Nucleus accumbens (tissue), 56 donors: ENCODE measurements around the gene AKT1.
"Not testable (repeated sequence)": the region's sequence is repeated elsewhere in the genome, so short reads cannot be mapped to it uniquely, and the experiment has no call there.

Experiments
- DNase-seq, 56 donors: peaks; one replicate each; lab custom pipeline; 2025; lab: John Stamatoyannopoulos, UW

The AKT1 gene

DNA sequence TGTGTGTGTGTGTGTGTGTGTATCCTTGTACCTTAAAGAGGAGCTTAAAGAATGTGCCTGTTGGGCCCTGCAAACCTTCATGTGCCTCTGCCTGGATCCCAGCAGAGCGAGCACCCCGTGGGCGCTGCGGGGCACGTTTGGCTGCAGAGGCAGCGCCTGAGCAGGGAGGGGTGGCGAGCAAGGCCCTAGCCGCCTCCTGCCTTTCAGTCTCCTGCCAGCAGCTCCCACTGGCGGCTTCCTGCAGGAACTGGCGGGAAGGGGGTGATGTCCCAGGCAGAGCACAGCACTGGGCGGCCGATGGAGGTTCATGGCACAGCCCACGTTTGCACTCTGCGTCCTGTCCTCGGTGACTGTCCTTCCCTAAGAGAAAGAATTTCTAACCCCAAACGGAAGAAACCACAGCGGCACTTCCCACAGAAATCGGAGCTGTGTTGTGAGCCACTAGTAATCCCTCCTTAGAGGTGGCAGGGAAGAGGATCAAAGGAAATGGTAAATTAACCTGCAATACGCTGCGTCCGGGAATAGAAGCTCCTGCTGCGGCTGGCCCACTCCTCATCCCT is 25.2 kb upstream of the AKT1 start:
- peak in 26 of 56 donors; percentile 14 to 62 (median 33) for DNase-seq

DNA sequence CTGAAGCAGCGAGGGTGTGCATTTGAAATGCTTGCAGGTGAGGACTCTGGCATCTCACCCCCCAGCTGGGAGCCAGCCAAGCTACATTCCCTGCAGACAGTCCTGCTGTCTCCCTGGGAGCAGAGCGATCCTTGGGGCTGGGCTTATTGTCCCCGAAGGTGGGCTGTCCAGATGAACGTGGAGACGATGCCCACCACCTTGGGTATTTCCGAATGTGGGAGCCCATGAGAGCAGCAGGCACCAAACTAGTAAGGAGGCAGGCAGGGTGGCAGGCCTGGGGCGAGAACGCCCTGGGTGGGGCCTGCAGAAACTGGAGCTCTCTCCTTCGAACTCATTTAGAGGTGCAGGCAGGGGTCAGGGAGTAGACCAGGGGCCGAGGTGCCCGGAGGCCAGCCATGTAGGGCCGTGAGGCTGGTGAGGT is 23.8 kb upstream of the AKT1 start:
- DNase-seq: no peak

DNA sequence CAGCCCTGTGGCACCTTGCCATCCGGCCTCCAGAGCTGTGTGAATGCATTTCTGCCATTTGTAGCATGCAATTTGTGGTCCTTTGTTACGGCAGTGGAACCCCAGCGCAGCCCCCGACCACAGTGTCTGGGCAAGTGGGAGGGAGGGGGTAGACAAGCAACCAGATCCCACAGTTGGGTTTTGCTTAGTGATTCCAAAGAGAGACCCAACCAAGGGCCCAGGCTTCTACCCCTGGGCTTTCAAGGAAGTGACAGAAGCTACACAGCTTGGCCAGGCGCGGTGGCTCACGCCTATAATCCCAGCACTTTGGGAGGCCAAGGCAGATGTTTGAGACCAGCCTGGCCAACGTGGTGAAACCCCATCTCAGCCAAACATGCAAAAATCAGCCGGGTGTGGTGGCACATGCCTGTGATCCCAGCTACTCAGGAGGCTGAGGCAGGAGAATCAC is 23.2 kb upstream of the AKT1 start:
- no peak for DNase-seq

DNA sequence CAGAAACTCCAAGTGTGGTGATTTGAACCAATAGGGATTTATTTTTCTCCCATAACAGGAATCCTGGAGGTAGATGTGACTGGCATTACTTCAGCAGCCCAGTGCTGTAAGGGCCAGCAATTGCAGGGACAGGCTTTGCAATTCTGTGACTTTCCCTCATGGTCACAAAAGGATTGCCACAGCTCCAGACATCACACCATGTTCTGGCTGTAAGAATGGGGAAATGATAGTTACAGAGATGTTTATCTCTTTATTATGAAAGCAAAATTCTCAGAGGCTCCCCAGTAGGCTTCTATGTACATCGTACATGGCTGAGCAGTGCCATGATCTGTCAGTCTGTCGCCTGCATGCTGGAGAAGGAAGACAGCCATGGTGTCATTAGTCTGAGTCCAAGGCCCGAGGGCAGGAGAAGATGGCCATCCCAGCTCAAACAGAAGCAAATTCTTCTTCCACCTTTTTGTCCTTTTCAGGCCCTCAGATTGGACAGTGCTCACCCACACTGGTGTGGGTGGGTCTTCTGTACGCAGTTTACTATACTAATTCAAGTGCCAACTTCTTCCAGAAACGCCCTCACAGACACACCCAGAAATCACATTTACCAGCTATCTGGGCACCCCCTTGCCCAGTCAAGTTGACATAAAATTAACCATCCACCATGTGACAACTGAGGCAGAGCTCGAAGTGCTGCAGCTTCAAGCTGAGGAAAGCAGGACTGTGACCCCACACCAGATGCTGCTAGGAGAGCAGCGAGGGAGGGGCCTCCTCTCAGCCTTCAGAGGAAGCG is 22.6 kb upstream of the AKT1 start:
- no peak for DNase-seq

DNA sequence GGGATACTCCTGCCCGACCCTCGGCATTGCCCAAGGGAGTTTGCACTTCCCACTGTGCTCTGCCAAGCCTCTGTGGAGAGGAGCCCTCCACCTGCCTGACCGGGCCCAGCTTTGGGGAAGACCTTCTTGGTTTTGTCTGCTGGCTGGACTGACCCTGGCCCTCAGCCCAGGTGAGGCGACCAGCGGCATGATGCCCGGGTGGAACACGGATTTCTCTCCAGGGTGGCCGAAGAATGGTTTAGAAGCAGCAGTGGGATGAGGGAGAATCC is 21.0 kb upstream of the AKT1 start:
- DNase-seq: peak in 1 of 56 donors; percentile 71

DNA sequence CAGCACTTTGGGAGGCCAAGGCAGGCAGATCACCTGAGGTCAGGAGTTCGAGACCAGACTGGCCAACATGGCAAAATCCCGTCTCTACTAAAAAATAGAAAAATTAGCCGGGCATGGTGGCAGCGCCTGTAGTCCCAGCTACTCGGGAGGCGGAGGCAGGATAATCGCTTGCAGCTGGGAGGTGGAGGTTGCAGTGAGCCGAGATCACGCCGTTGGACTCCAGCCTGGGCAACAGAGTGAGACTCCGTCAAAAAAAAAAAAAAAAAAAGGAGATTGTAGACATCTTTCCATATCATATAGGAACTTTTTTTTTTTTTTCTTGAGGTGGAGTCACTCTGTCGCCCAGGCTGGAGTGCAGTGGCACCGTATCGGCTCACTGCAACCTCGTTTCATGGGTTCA is 19.2 kb upstream of the AKT1 start:
- DNase-seq: not testable (repeated sequence)

DNA sequence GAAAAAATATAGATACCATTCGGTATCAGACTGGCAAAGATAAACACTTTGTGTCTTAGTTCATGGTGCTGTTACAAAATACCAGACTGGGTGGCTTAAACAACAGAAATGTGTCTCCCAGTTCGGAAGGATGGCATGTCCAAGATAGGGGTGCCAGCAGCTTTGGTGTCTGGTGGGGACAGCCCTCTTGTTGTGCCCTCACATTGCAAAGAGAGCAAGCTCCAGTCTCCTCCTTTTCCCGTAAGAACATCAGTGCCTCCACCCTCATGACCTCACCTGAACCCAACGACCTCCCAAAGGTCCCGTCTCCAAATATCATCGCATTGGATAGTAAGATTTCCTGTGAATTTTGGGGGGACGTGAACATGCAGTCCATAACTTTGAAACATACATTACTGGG is 17.7 kb upstream of the AKT1 start:
- no peak for DNase-seq

DNA sequence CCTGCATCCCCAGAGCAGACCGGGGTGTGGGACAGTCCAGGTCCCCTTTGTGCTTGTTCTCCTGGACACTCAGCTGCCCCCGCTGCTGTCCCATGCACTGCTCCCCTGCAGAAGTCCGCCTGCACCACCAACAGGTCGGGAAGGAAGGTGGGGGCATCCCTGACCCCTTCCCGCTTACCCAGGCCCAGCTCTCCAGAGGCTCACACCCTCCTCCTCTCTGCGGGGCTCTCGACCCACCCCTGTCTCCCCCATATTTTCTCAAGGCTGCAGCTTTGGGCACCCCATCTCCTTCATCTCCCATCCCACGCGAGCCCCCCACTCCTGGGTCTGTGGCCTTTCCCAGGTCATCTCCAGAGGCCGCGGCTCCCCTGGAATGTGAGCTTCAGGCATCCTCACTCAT is 14.8 kb upstream of the AKT1 start:
- no peak for DNase-seq

DNA sequence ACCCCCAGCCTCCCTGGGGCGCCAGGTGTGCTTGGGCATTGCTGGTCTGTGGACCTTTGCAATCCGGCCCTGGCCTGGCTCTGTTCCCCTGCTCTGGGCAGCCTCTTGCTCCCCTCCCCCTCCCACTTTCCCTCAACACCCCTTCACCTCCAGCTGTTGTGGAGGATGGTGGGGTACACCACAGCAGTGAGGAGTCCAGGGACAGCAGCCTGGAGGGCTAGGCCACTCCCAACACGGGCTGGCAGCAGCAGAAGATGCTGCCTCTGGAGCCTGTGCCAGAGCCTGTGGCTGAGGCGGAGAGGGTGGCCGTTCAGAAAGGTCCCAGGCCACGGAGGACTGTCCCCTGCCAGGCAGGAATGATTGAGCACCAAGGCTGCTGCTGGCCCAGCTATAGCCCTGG is 12.9 kb upstream of the AKT1 start:
- DNase-seq: no peak

DNA sequence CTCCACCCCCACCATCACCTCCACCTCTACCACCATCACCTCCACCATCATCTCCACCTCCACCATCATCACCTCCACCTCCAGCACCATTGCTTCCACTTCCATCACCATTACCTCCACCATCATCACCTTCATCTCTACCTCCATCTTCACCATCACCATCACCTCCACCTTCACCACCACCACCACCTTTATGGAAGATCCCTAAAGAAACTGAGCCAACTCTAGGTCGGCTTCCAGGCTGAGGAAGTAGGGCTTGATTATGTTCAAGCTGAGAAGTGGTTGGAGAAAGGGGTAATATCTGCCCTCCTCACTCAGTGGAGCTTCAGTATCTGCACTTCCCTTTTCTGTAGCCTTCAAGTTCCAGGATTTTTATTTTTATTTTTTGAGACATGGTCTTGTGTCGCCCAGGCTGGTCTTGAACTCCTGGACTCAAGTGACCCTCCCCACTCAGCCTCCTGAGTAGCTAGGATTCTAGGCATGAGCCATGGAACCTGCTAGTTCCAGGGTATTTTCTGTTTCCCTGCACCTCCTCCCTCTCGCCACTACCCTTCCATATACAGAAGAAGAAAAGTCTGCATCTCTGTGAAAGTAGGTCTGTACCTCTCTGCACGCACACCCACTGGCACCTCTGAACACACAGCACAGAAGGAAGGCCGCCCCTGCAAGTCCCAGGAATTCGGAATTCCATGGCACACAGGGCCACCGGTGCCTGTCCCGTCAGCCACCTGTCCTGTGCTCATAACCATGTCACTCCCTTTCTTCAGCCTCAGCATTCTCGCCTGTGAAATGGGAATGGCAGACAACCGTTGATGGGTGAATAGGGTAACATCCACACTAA is 11.3 kb upstream of the AKT1 start:
- no peak for DNase-seq

DNA sequence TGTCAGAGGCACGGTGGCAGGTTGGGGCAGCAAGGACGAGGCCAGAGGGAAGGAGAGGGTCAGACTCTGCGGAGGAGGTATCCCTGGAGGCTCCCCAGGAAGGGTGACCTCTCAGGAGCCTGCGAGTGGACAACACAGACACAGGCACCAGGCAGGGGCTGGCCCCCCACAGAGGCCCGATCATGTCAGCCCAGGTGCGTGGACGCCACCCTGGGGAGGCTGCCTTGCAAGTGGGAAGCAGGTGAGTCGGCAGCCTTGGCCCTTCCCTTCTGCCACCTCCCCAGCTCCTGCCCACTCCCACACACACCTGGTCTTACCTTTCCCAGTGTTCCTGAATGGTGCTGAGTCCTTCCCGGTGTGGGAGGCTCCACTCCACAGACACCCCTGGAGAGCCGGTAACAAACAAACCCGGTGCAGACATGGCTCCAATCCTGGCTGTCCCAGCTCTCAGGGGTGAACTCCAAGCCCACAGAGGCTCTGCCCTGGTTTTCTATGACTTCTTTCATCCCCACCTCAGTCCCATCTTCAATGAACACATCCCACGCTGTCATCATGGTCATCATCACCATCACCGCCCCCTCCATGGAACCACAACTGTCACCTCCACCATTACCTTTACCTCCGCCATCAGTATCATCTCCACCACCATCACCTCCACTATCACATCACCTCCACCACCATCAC is 10.5 kb upstream of the AKT1 start:
- no peak for DNase-seq

DNA sequence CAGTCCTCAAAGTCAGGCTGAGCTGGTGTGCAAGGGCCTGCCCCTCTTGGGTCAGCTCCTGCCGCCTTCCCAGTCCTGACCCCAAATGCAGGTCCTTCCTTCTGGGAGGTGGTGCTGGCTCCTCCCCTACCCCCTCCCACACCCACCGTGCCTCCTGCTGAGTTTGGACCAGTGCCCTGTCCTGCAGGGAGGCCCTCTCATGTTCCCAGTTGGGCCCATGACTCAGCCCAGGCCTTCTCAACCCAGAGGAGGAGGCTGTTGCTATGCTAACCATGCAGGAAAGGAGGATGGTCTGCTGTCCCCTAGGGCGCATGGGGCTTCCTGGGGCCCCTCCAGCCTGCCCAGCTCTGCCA is 9.8 kb upstream of the AKT1 start:
- no peak for DNase-seq

DNA sequence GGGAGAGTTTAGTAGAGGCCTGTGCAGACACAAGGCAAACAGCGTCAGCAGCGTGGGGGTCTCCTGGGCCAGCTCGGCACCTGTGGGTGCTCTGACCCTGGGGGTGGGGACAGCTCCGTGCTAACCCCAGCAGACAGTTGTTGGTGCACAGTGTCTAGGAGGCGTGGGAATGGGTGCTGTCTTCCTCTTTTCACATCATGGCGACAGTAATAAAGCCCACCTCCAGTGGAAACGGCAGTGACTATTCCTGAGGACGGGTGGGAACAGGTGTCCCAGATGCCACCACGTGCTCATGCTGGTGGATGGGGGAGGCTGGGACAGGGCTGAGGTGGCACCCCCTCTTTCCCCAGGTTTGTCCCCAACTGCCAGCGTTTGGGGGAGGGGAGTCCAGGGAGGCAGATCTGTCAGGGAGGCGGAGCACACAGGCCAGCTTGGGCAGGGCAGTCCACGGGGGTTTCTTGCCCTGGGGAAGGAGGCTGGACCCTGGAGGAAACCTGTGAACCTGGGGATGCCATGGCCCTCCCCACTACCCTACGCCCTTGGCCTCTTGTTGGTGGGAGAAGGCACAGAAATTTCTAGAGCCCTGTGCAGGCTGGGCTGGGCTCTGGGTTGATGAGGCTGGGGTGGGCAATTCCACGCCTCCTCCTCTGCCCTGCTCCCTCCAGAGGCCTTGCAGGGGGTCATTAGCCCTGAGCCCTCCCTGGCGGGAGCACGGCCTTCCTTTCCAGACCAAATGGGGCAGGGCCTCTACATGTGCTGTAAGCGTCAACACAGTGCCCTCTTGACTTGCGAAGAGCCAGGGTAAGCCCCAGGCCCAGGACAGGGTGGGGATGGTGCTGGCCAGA is 9.2 kb upstream of the AKT1 start:
- no peak for DNase-seq

DNA sequence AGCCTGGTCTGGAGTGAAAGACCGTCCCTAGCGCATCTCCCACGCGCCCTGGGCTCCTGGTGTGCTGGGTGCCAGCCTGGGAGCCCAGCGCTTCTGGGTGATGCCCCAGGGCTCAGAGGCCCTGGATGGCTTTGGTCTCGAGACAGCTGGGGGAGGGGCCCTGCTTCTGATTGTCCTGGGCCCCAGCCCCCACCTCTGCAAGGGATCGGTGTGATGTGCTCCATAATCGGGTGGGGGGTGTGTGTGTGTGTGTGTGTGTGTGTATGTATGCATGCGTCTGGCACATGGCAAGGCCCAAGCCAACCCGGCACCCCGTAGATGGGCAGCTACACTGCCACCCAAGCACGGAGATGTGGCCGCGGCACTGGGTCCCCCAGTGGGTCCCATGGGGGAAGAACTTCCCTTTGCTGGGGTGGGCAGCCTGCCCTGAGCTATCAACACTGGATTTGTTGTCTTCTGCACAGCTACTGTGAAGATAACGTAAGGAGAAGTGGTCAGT is 8.4 kb upstream of the AKT1 start:
- DNase-seq: no peak

DNA sequence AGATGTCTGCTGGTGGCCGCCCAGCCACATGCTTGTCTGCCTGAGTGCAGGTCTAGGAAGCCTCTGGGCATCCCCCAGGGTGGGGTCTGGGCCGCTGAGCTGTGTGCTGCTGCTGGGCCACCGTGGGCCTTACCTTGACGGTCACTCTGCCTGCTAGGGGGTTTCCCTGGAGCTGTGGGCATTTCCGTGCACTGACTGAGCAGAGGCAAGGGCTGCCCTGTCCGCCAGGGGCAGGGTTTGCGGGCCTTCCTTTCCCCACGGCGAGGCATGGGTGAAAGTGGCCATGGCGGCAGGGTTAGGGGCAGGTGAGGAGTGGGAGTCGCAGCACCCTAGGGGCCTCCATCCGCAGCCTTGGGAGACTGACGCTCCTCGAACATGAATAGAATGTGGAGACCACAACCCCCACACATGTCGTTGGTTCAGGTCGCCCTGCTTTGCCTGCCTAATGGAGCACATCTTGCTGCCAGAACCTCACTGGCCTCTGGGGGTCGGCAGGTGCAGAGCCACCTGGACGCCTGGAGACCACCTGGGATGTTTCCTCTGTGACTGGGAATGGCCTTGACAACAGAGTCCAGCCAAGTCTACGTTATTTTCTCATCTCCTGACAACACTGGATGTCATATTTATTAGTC is 7.8 kb upstream of the AKT1 start:
- no peak for DNase-seq

DNA sequence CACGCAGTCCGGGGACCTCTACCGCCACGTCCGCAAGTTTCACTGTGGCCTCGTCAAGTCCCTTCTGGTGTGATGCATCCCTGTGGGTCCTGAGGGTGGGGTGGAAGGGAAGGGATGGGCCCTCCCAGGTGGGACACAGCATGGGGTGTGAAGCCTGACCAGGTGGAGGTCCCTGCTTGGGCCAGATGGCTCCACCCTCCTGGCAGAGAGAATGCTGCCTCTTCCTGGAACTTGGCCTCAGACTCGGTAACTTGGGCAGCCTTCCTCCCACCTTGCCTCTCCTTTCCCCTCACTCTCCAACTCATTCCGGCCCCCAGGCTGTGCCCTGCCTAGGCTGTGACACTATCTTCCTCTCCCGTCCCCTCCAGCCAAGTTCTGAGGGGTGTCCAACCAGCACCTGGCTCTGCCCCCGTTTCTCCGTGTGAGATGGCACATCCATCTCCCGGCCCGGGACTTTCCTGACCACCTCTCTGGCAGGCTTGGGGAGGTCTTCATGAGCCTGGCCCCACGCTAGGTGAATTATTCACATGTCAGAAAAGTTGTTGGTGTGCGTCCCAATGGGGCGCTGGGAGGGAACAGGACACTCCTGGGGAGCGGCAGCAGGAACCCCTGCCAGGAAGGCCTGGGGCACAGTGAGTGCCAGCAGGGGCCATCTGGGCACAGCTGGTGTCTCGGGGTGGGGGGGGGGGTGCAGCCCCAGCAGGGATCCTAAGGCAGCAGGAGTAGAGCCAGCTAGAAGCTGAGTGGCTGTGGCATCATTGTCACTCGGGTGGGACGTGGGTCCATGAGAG is 7.0 kb upstream of the AKT1 start:
- no peak for DNase-seq

DNA sequence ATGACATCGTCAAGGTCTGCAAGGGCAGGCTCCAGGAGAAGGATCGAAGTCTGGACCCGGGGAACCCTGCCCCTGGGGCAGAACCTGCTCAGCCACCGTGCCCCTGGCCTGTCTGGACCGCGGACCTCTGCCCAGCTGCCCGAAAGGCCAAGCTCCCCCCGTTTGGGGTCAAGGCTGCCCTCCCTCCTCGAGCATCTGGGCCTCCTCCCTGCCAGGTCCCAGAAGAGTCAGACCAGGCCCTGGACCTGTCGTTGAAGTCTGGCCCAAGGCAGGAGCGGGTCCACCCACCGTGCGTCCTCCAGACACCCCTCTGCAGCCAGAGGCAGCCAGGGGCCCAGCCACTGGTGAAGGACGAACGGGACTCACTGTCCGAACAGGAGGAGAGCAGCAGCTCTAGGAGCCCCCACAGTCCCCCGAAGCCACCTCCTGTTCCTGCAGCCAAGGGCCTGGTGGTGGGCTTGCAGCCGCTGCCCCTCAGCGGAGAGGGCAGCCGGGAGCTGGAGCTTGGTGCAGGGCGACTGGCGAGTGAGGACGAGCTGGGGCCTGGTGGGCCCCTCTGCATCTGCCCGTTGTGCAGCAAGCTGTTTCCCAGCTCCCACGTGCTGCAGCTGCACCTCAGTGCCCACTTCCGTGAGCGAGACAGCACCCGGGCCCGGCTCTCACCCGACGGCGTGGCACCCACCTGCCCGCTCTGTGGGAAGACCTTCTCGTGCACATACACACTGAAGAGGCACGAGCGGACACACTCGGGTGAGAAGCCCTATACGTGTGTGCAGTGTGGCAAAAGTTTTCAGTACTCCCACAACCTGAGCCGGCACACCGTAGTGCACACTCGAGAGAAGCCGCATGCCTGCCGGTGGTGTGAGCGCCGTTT is 6.2 kb upstream of the AKT1 start:
- DNase-seq: no peak
